ENCODE measurements around the gene AOPEP.

AOPEP gene

GRCh38 chr9:94719878-94720277, 6.6 kb upstream of the AOPEP start:
- peak; percentile 55 for DNase-seq

GRCh38 chr9:94720846-94721549, 5.5 kb upstream of the AOPEP start:
- no peak for DNase-seq

GRCh38 chr9:94721754-94722153, 4.7 kb upstream of the AOPEP start:
- DNase-seq, result no peak

GRCh38 chr9:94725293-94725692, 1.2 kb upstream of the AOPEP start:
- no peak for DNase-seq

- DNase-seq, result no peak
Measured at GRCh38 chr9:94728719-94729118, 2.2 kb downstream of the AOPEP start.

- DNase-seq, result no peak
Measured at GRCh38 chr9:94729199-94729598, 2.7 kb downstream of the AOPEP start.

- DNase-seq, result no peak
Measured at GRCh38 chr9:94734054-94734754, 7.7 kb downstream of the AOPEP start.

- DNase-seq, result no peak
Measured at GRCh38 chr9:94736759-94737158, 10.3 kb downstream of the AOPEP start.

- DNase-seq, result no peak
Measured at GRCh38 chr9:94740145-94740840, 13.8 kb downstream of the AOPEP start.

GRCh38 chr9:94741866-94742265, 15.4 kb downstream of the AOPEP start:
- DNase-seq, result no peak

GRCh38 chr9:94743035-94743954, 16.8 kb downstream of the AOPEP start:
- DNase-seq, result no peak

- no peak for DNase-seq
Measured at GRCh38 chr9:94745806-94746540, 19.5 kb downstream of the AOPEP start.

- DNase-seq, result no peak
Measured at GRCh38 chr9:94746541-94747370, 20.3 kb downstream of the AOPEP start.

- DNase-seq, result no peak
Measured at GRCh38 chr9:94754976-94755475, 28.5 kb downstream of the AOPEP start.

- no peak for DNase-seq
Measured at GRCh38 chr9:94757158-94757557, 30.7 kb downstream of the AOPEP start.

- no peak for DNase-seq
Measured at GRCh38 chr9:94758031-94758430, 31.5 kb downstream of the AOPEP start.

GRCh38 chr9:94758880-94759279, 32.4 kb downstream of the AOPEP start:
- no peak for DNase-seq

GRCh38 chr9:94760010-94760409, 33.5 kb downstream of the AOPEP start:
- no peak for DNase-seq

- no peak for DNase-seq
Measured at GRCh38 chr9:94760660-94761059, 34.2 kb downstream of the AOPEP start.

- no peak for DNase-seq
Measured at GRCh38 chr9:94761481-94761880, 35.0 kb downstream of the AOPEP start.

Measured in islet precursor cell (in vitro differentiated cells).